ENCODE data around the gene CDKN2B-AS1.

CDKN2B-AS1 gene

GRCh38 chr9:22158271-22158670 is 163.7 kb downstream of the CDKN2B-AS1 start:
- POLR2A ChIA-PET: interaction anchor here (0.8 to 2.0 kb wide), 4 partner anchors 11 to 164 kb away, joined by 3 to 8 read pairs (median 4); partner anchors contain the start of genes CDKN2A, CDKN2B and CDKN2B-AS1
- CTCF ChIA-PET: interaction anchor here (0.6 to 2.5 kb wide), 4 partner anchors 20 to 150 kb away, joined by 3 to 10 read pairs (median 3); partner anchors contain the start of gene CDKN2B
- no peak overlapping the region for H3K4me3 ChIP-seq (ENCODE audit: low read depth, low read length)
- H3K4me1 ChIP-seq (ENCODE audit: control insufficient read depth, insufficient read depth, low read length): peaks cover 10% of the 10 kb centered on the region
- TF ChIP-seq ZNF24 (tag by site-specific recombination; IDR thresholded peaks at IDR 0.05) (no peak), ZNF501 (tag by site-specific recombination; IDR thresholded peaks at IDR 0.05) (no peak), ELK4 (IDR thresholded peaks at IDR 0.05; ENCODE audit: borderline replicate concordance, low read depth, low read length) (no peak), ZNF335 (tag by site-specific recombination; conservative IDR thresholded peaks at IDR 0.05) (no peak), ZNF138 (tag by site-specific recombination; IDR thresholded peaks at IDR 0.05; ENCODE audit: borderline replicate concordance) (no peak), BCL6B (tag by site-specific recombination; IDR thresholded peaks at IDR 0.05) (no peak), GLIS2 (tag by site-specific recombination; IDR thresholded peaks at IDR 0.05) (no peak), ZNF10 (tag by site-specific recombination; IDR thresholded peaks at IDR 0.05) (no peak), ZBTB10 (tag by site-specific recombination; IDR thresholded peaks at IDR 0.05) (no peak), ZNF549 (tag by site-specific recombination; IDR thresholded peaks at IDR 0.05) (no peak), ZNF624 (tag by site-specific recombination; IDR thresholded peaks at IDR 0.05) (no peak), ZNF513 (tag by site-specific recombination; IDR thresholded peaks at IDR 0.05) (no peak), ZBTB21 (tag by site-specific recombination; IDR thresholded peaks at IDR 0.05) (no peak), ZNF354C (tag by site-specific recombination; IDR thresholded peaks at IDR 0.05; ENCODE audit: borderline replicate concordance, low read depth) (no peak)
- no peak overlapping the region for H3K27ac ChIP-seq (ENCODE audit: extremely low read depth, low read depth, low read length)
- H3K9me3 ChIP-seq (ENCODE audit: control insufficient read depth, insufficient read depth, low read depth, low read length): no peaks in the 10 kb centered on the region
- H3K36me3 ChIP-seq (ENCODE audit: control insufficient read depth in 2 of 2, insufficient read depth in 1 of 2, low read length in 2 of 2): no peaks in the 10 kb centered on the region

GRCh38 chr9:22158927-22159346 is 164.3 kb downstream of the CDKN2B-AS1 start:
- CTCF ChIA-PET: interaction anchor here (0.6 to 2.5 kb wide), 4 partner anchors 17 to 150 kb away, joined by 3 to 10 read pairs (median 3); partner anchors contain the start of gene CDKN2B
- Histone ChIP-seq H3K4me1 (ENCODE audit: control insufficient read depth, insufficient read depth, low read length) (peaks cover 10% of the 10 kb centered on the region), H3K27ac (ENCODE audit: extremely low read depth, low read depth, low read length) (no peak overlapping the region), H3K36me3 (ENCODE audit: control insufficient read depth in 2 of 2, insufficient read depth in 1 of 2, low read length in 2 of 2) (no peaks in the 10 kb centered on the region), H3K9me3 (ENCODE audit: control insufficient read depth, insufficient read depth, low read depth, low read length) (no peaks in the 10 kb centered on the region), H3K4me3 (ENCODE audit: low read depth, low read length) (no peak overlapping the region)
- POLR2A ChIA-PET: interaction anchor here (0.8 to 2.0 kb wide), 4 partner anchors 11 to 165 kb away, joined by 3 to 8 read pairs (median 4); partner anchors contain the start of genes CDKN2A, CDKN2B and CDKN2B-AS1
- TF ChIP-seq ZSCAN4 (tag by site-specific recombination; IDR thresholded peaks at IDR 0.05): peak; percentile 68
- peak; percentile 61 for TF ChIP-seq PATZ1 (tag by site-specific recombination; IDR thresholded peaks at IDR 0.05)
- TF ChIP-seq ZNF335 (tag by site-specific recombination; conservative IDR thresholded peaks at IDR 0.05): peak; percentile 37; the same call in 1 of the 2 replicates
- no peak for TF ChIP-seq TCF7L2 (IDR thresholded peaks at IDR 0.05; ENCODE audit: borderline replicate concordance, low read depth, low read length)
- TF ChIP-seq ZEB2 (tag by site-specific recombination; IDR thresholded peaks at IDR 0.05): peak; percentile 51; the same call in 1 of the 2 replicates
- TF ChIP-seq ZNF26 (tag by site-specific recombination; IDR thresholded peaks at IDR 0.05): no peak
- no peak for TF ChIP-seq ZNF830 (tag by site-specific recombination; IDR thresholded peaks at IDR 0.05; ENCODE audit: low read depth)
- 0 out of 2 replicates have a peak, but pooled peaks have one; percentile 29 for TF ChIP-seq ZNF24 (tag by site-specific recombination; IDR thresholded peaks at IDR 0.05)
- 0 out of 2 replicates have a peak, but pooled peaks have one; percentile 28 for TF ChIP-seq KLF10 (tag by site-specific recombination; IDR thresholded peaks at IDR 0.05)
- TF ChIP-seq ZSCAN16 (tag by site-specific recombination; IDR thresholded peaks at IDR 0.05): no peak
- TF ChIP-seq OSR2 (tag by site-specific recombination; IDR thresholded peaks at IDR 0.05): peak; percentile 74
